Measurements from ENCODE around the gene TSPAN18. TPM values are rescaled to one million over a fixed set of nuclear protein-coding genes. Genes with fewer than 3 reads are reported as not detected.

Gene TSPAN18
- total RNA-seq, 4 donors from 2014 or later: 31.1 to 74.6 (median 34.7) TPM

DNA sequence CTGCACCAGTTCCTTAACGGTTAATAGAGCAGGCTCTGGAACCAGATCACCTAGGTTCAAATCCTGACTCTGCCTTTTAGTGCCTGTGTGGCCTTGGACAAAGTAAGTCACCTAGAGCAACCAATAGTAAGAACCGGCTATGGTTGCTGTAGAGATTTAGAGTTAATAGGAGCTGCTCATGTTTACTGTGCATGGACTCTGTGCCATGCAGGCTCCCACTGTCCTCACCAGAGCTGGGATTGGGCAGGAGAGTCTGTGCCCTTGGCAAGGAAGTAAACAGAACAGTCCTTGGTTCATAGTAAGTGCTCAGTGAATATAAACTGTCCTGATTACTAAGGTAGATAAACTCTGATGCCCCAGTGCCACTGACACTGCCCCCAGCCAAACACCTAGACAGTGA, 225.3 kb downstream of the TSPAN18 start:
- 42 to 53% methylated on average over 2 of the region's 2 CpGs for WGBS, 2 donors (ENCODE audit: low coverage in 1 of 2)
- peaks cover 4% of the 10 kb centered on the region for H3K27me3 ChIP-seq
- no peaks in the 10 kb centered on the region for H3K9me3 ChIP-seq
- peaks cover 0 to 73% (median 4%) of the 10 kb centered on the region in 3 donors for H3K4me1 ChIP-seq
- no peak for TF ChIP-seq EP300 (IDR thresholded peaks at IDR 0.05)
- no peak for TF ChIP-seq POLR2AphosphoS5 (IDR thresholded peaks at IDR 0.05)
- TF ChIP-seq, protein P1, sequence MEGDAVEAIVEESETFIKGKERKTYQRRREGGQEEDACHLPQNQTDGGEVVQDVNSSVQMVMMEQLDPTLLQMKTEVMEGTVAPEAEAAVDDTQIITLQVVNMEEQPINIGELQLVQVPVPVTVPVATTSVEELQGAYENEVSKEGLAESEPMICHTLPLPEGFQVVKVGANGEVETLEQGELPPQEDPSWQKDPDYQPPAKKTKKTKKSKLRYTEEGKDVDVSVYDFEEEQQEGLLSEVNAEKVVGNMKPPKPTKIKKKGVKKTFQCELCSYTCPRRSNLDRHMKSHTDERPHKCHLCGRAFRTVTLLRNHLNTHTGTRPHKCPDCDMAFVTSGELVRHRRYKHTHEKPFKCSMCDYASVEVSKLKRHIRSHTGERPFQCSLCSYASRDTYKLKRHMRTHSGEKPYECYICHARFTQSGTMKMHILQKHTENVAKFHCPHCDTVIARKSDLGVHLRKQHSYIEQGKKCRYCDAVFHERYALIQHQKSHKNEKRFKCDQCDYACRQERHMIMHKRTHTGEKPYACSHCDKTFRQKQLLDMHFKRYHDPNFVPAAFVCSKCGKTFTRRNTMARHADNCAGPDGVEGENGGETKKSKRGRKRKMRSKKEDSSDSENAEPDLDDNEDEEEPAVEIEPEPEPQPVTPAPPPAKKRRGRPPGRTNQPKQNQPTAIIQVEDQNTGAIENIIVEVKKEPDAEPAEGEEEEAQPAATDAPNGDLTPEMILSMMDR (IDR thresholded peaks at IDR 0.05): no peak
- TF ChIP-seq POLR2A (IDR thresholded peaks at IDR 0.05): no peak
- H3K36me3 ChIP-seq: no peaks in the 10 kb centered on the region
- ATAC-seq: no peak
- no peak overlapping the region for H3K4me3 ChIP-seq
- no peak overlapping the region for H3K27ac ChIP-seq

DNA sequence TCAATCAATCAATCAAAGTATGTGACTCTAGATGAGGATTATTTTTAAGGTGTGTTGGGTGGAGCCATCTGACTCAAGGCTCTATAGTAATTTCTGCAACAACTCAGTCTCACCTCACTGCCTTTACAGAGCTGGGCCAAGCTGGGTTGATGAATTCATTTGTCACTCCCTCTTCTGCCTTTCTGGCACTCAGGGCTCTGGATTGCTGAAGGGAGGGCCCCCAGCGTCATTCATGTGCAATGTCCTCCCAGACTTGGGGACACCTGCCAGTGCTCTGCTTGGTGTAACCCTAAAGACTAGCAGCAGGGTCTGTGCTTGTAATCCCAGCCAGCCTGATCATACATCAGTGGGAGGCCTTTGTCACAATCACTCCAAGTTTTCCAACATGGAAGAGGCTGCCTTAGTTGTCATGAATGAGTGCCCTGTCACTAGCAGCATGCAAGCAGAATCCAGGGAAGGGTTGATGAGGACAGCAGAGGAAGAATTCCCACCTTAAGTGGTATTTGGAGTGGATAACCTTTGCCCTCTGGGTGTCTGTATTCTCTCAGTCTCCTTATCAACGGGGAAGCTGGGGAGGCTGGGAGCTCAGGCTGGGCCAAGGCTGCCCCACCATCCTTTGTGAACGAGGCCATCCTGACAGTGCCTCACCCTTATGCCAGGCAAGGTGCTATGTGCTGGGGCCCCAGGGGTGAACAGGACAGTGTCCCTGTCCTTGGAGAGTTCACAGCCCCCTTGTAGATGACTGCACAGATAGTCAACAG, 225.9 kb downstream of the TSPAN18 start:
- no peak for ATAC-seq
- no peaks in the 10 kb centered on the region for H3K36me3 ChIP-seq
- peaks cover 4% of the 10 kb centered on the region for H3K27me3 ChIP-seq
- H3K27ac ChIP-seq: no peak overlapping the region
- no CpG with 5 or more reads among the region's 3 CpGs for WGBS, 2 donors (ENCODE audit: low coverage in 1 of 2)
- peaks cover 0 to 72% (median 6%) of the 10 kb centered on the region in 3 donors for H3K4me1 ChIP-seq
- no peaks in the 10 kb centered on the region for H3K9me3 ChIP-seq
- TF ChIP-seq EP300 (IDR thresholded peaks at IDR 0.05): no peak
- TF ChIP-seq, protein P1 (IDR thresholded peaks at IDR 0.05): no peak
- TF ChIP-seq POLR2A (IDR thresholded peaks at IDR 0.05): no peak
- TF ChIP-seq POLR2AphosphoS5 (IDR thresholded peaks at IDR 0.05): no peak
- H3K4me3 ChIP-seq: no peak overlapping the region

DNA sequence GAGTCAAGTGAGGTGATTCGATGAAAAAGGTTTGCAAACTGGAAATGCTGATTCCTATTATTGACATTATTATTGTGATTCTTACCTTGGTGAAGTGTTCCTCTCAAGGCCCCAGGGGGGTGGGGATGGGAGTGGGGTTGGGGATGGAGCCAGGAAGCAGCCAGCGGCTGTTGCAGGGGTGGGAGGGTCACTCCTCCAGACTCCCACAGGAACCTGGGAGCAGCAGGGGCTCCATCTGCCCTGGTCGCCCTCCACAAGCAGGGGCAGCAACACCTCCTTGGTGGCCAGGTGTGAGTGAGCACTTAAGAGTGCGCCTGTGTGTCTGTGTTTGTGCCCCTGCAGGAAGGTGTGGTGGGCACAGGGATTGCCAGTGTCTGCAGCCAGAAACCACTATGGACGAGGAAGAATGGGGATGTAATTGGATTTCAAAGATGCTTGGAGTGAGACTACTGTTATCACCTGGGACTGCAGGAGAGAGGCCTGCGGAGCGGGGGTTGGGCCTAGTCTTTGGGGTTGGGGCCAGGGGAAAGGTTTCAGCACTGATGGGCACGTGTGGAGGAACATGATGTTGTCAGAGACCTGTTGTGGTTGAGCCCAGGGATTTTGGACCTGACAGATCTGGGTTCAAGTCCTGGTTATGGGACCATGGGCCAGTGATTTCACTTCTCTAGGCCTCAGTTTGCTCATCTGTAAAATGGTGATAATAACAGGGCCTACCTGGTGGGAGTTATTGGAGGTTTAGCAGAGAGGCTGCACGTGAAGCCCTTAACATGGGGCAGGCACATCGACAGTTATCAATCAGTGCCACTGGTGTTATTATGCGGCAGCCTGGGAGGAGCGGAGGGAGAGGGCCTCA, 227.5 kb downstream of the TSPAN18 start:
- H3K27ac ChIP-seq: peak overlapping the region in 1 of 4 donors; percentile 11
- peaks cover 4% of the 10 kb centered on the region for H3K27me3 ChIP-seq
- H3K4me1 ChIP-seq: peaks cover 0 to 56% (median 6%) of the 10 kb centered on the region in 3 donors
- H3K9me3 ChIP-seq: no peaks in the 10 kb centered on the region
- TF ChIP-seq POLR2A (IDR thresholded peaks at IDR 0.05): no peak
- TF ChIP-seq, protein P1 (IDR thresholded peaks at IDR 0.05): no peak
- TF ChIP-seq EP300 (IDR thresholded peaks at IDR 0.05): no peak
- no peak for TF ChIP-seq POLR2AphosphoS5 (IDR thresholded peaks at IDR 0.05)
- no peak for ATAC-seq
- WGBS, 2 donors (ENCODE audit: low coverage in 1 of 2): 87 to 88% methylated on average over 1 to 5 of the region's 12 CpGs
- H3K36me3 ChIP-seq: no peaks in the 10 kb centered on the region
- H3K4me3 ChIP-seq: no peak overlapping the region

DNA sequence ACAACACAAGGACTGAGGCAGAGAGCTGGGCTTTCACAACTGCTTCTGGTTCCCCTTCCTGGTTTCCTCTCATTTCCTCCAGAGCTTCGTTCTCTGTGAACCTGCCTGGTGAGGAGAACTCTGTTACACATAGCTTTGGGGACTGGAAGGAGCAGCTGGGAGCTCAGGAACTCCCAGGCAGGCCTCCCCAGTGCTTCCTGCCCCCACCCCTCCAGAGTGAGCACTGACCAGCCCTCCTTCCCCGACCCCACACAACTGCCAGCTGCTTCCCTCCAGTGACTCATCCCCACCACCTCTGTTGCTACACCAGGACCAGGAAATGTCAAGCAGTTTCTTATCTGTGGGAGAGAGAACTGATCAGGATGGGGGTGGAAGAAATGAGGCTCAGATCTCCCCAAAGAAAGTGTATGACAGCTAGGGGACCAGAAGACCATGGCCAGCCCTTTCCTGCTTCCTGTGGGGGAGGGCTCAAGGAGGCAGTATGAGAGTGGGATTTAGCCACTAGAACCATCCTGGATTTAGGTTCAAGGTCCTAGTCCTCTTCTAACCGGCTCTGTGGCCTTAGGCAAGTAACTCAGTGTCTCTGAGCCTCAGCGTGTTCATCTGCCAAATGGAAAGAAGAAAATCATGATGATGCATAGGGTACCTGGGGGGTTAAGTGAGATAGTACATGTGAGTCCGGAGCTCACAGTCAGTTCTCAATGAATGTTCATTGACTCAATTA, 228.4 kb downstream of the TSPAN18 start:
- Histone ChIP-seq H3K4me3 (no peak overlapping the region), H3K4me1 (peaks cover 0 to 48% (median 6%) of the 10 kb centered on the region in 3 donors), H3K9me3 (no peaks in the 10 kb centered on the region), H3K36me3 (no peaks in the 10 kb centered on the region), H3K27ac (peak overlapping the region in 1 of 4 donors; percentile 11), H3K27me3 (peaks cover 4% of the 10 kb centered on the region)
- peak; percentile 67 for ATAC-seq
- TF ChIP-seq POLR2AphosphoS5 (IDR thresholded peaks at IDR 0.05): peak; percentile 36
- no peak for TF ChIP-seq POLR2A (IDR thresholded peaks at IDR 0.05)
- TF ChIP-seq EP300 (IDR thresholded peaks at IDR 0.05): no peak
- TF ChIP-seq, protein P1 (IDR thresholded peaks at IDR 0.05): no peak
- WGBS, 2 donors (ENCODE audit: low coverage in 1 of 2): 93 to 100% methylated on average over 1 to 3 of the region's 5 CpGs

Measured in gastroesophageal sphincter (tissue), 4 donors.